NT2/D1 (cell line): ENCODE data around the gene PIK3R3.

Experiments used
- SUZ12 ChIP-seq: IDR thresholded peaks from 2 replicates; pipeline ENCODE4 v1.6.1; 2011; ENCODE audit not compliant: insufficient read length, insufficient read depth; ENCODE audit errors: extremely low read depth
- YY1 ChIP-seq: IDR thresholded peaks from 2 replicates; pipeline ENCODE4 v1.6.1; 2011; ENCODE audit not compliant: insufficient read length, insufficient read depth
- ZNF274 ChIP-seq: IDR thresholded peaks from 2 replicates; pipeline ENCODE4 v1.6.1; 2011; ENCODE audit warnings: mild to moderate bottlenecking, low read depth, low read length

- TF ChIP-seq SUZ12 (no peak), YY1 (no peak), ZNF274 (no peak)
Observed at GRCh38 chr1:46077644-46078043, 54.8 kb downstream of the PIK3R3 start.
